HCT116 (cell line): ENCODE results near the gene MST1. TPM values are rescaled to one million over a fixed set of nuclear protein-coding genes. Genes with fewer than 3 reads are reported as not detected.

Experiments
- ATAC-seq: fragments of 200-7000 bp; cut with Tn5 transposase; 2 replicates; pipeline ENCODE4 v1.9.1; 2020; ENCODE audit warnings: mild to moderate bottlenecking, moderate library complexity
- BruUV-seq: library from RNA; stranded (reverse); fragments of 400-500 nt; replicated peaks from 2 replicates; lab custom pipeline; 2021; lab: Mats Ljungman, UMichigan
- CTCF ChIA-PET: fragments of 300-600 bp; sonication (Branson Sonifier 250); formaldehyde crosslinking; loops from one replicate; lab custom pipeline; 2021; ENCODE audit warnings: antibody characterized with exemption; lab: Charles Lee
- POLR2A ChIA-PET: fragments of 300-600, 350-600 bp; sonication (Branson Sonifier 250); formaldehyde crosslinking; loops from one replicate; lab custom pipeline; 2021; ENCODE audit warnings: antibody characterized with exemption; lab: Charles Lee
- RAD21 ChIA-PET, 2 experiments: fragments of 300-600 bp; sonication (Branson Sonifier 250); formaldehyde crosslinking; loops; one replicate each; lab custom pipeline; 2023; ENCODE audit warnings: low total read pairs in 2 of 2; ENCODE audit not compliant: uncharacterized antibody in 2 of 2, unreplicated experiment in 2 of 2, low non-redundant PET in 1 of 2; lab: Charles Lee
- DNase-seq: peaks from one replicate; pipeline ENCODE4 v3.0.0-alpha.2; 2010; ENCODE audit warnings: low read depth, low spot score
- H2AFZ ChIP-seq: fragments of 200-600 bp; shearing (Covaris generic), sonication (generic); 2 replicates; pipeline ENCODE4 v1.6.1; 2017; ENCODE audit warnings: low read depth, mixed run types, mixed read lengths, antibody characterized with exemption, low read length; ENCODE audit not compliant: poor library complexity, severe bottlenecking
- H3K27ac ChIP-seq: 2 replicates; pipeline ENCODE4 v1.5.1; 2012; ENCODE audit warnings: low read depth, low read length
- H3K27me3 ChIP-seq: fragments of 200-600 bp; sonication (generic); 2 replicates; pipeline ENCODE4 v1.6.1; 2016; ENCODE audit warnings: mixed run types, low read length, mixed read lengths; ENCODE audit not compliant: insufficient read depth
- H3K36me3 ChIP-seq, 2 experiments: fragments of 200-500 bp in 1 of 2; fragments of 200-600 bp in 1 of 2; sonication (Bioruptor generic) in 1 of 2; sonication (generic) in 1 of 2; 2 replicates each; pipeline versions ENCODE4 v1.5.1 to v1.6.1; 2014 to 2016; ENCODE audit warnings: low read length in 2 of 2, inconsistent platforms in 1 of 2, mixed read lengths in 1 of 2, mixed run types in 1 of 2; ENCODE audit not compliant: insufficient read depth in 2 of 2, control insufficient read depth in 1 of 2
- H3K4me1 ChIP-seq, 2 experiments: fragments of 200-600 bp in 1 of 2; sonication (generic) in 1 of 2; 2 replicates each; pipeline versions ENCODE4 v1.5.1 to v1.6.1; 2012 to 2017; ENCODE audit warnings: low read length in 2 of 2, inconsistent platforms in 1 of 2, mild to moderate bottlenecking in 1 of 2, mixed read lengths in 1 of 2, mixed run types in 1 of 2, moderate library complexity in 1 of 2; ENCODE audit not compliant: insufficient read depth in 2 of 2, control insufficient read depth in 1 of 2
- H3K4me2 ChIP-seq: fragments of 200-600 bp; sonication (generic); 2 replicates; pipeline ENCODE4 v1.6.1; 2017; ENCODE audit warnings: mixed run types, low read length, mixed read lengths
- H3K4me3 ChIP-seq, 2 experiments: fragments of 200-600 bp in 1 of 2; sonication (generic) in 1 of 2; replicated peaks in 1 of 2; 2 replicates each; pipeline ENCODE4 v1.5.1; 2011 to 2016; ENCODE audit warnings: low read length in 2 of 2, control low read depth in 1 of 2, low read depth in 1 of 2, mild to moderate bottlenecking in 1 of 2, mixed read lengths in 1 of 2, mixed run types in 1 of 2
- H3K79me2 ChIP-seq: fragments of 200-600 bp; sonication (generic); 2 replicates; pipeline ENCODE4 v1.6.1; 2017; ENCODE audit warnings: mild to moderate bottlenecking, mixed run types, low read length, moderate library complexity, mixed read lengths; ENCODE audit not compliant: insufficient read depth
- H3K9ac ChIP-seq: fragments of 200-600 bp; sonication (generic); 2 replicates; pipeline ENCODE4 v1.6.1; 2016; ENCODE audit warnings: low read length, mixed read lengths
- H3K9me2 ChIP-seq: fragments of 200-600 bp; sonication (generic), shearing (Covaris generic); 2 replicates; pipeline ENCODE4 v1.6.1; 2017; ENCODE audit warnings: mixed run types, mild to moderate bottlenecking, moderate library complexity; ENCODE audit not compliant: insufficient read depth
- H3K9me3 ChIP-seq, 2 experiments: fragments of 200-500 bp in 1 of 2; fragments of 200-600 bp in 1 of 2; sonication (Bioruptor generic) in 1 of 2; sonication (generic) in 1 of 2; 2 replicates each; pipeline ENCODE4 v1.6.1; 2014 to 2017; ENCODE audit warnings: low read length in 2 of 2, mixed read lengths in 2 of 2, inconsistent platforms in 1 of 2, low read depth in 1 of 2, mild to moderate bottlenecking in 1 of 2, mixed run types in 1 of 2, moderate library complexity in 1 of 2; ENCODE audit not compliant: control insufficient read depth in 1 of 2, insufficient read depth in 1 of 2
- H4K20me1 ChIP-seq: fragments of 200-600 bp; sonication (generic), shearing (Covaris generic); 2 replicates; pipeline ENCODE4 v1.6.1; 2017; ENCODE audit warnings: mixed run types, mild to moderate bottlenecking, moderate library complexity; ENCODE audit not compliant: insufficient read depth
- CBX3 ChIP-seq: IDR thresholded peaks from 2 replicates; pipeline ENCODE4 v1.6.1; 2012; ENCODE audit warnings: low read depth
- EGR1 ChIP-seq: IDR thresholded peaks from 2 replicates; pipeline ENCODE4 v1.6.1; 2012; ENCODE audit warnings: low read depth
- ELF1 ChIP-seq: IDR thresholded peaks from 2 replicates; pipeline ENCODE4 v1.6.1; 2012; ENCODE audit warnings: low read depth, borderline replicate concordance
- EZH2 ChIP-seq: fragments of 200-600 bp; sonication (generic); IDR thresholded peaks from 2 replicates; pipeline ENCODE4 v1.6.1; 2017; ENCODE audit warnings: antibody characterized with exemption, mixed run types
- FOSL1 ChIP-seq: IDR thresholded peaks from 2 replicates; pipeline ENCODE4 v1.6.1; 2012; ENCODE audit warnings: low read depth
- JUND ChIP-seq: IDR thresholded peaks from 2 replicates; pipeline ENCODE4 v1.6.1; 2012
- MAX ChIP-seq: IDR thresholded peaks from 2 replicates; pipeline ENCODE4 v1.6.1; 2012
- POLR2AphosphoS5 ChIP-seq: IDR thresholded peaks from 2 replicates; pipeline ENCODE4 v1.6.1; 2011; ENCODE audit warnings: mild to moderate bottlenecking, low read depth, low read length, moderate library complexity
- SIN3A ChIP-seq: IDR thresholded peaks from 2 replicates; pipeline ENCODE4 v1.6.1; 2012; ENCODE audit warnings: low read depth
- SRF ChIP-seq: IDR thresholded peaks from 2 replicates; pipeline ENCODE4 v1.6.1; 2012; ENCODE audit warnings: low read depth
- YY1 ChIP-seq: IDR thresholded peaks from 2 replicates; pipeline ENCODE4 v1.6.1; 2011; ENCODE audit warnings: low read length, low read depth, moderate library complexity, mild to moderate bottlenecking; ENCODE audit not compliant: insufficient replicate concordance; ENCODE audit errors: extremely low read depth
- ZNF274 ChIP-seq: fragments of 200-500 bp; sonication (Bioruptor generic); IDR thresholded peaks from 2 replicates; pipeline ENCODE4 v1.6.1; 2014; ENCODE audit warnings: mild to moderate bottlenecking, low read depth, low read length, inconsistent platforms
- intact Hi-C: fragments of 100-400 bp; cut with micrococcal nuclease; formaldehyde crosslinking; loops from 2 replicates; pipeline ENCODE4 v1.10.0; 2022
- total RNA-seq: library from RNA; stranded (reverse); gene quantifications from one replicate; pipeline ENCODE4 v1.2.1, GENCODE V29; 2021; ENCODE audit not compliant: unreplicated experiment
- TF ChIP-seq, protein P1 (sequence below): IDR thresholded peaks from 2 replicates; pipeline ENCODE4 v1.6.1; 2012; ENCODE audit warnings: low read depth

MST1 gene
- total RNA-seq, 1 experiment from 2014 or later, result 15.4 TPM

DNA sequence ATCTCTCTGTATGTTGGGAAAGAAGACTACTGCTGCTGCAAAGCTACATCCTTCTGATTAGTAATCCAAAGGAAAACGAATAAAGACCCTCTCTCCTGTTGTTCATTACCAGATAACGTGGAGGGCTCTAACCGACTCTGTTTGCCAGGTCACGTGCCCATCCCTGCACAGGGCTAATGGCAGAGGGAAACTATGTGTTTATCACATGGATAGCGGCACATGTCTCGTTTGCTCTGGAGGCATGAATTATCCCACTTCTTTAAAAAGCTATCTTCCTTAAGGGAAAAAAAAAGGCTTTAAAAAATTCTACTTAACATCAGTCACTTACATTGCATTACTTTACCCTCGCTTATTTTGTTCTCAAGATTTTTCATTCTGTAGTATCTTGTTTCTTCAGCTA lies 48.0 kb downstream of the MST1 start:
- no peaks in the 10 kb centered on the region for H3K9me2 ChIP-seq
- no TSS peak for BruUV-seq
- CTCF ChIA-PET, result no interaction called here
- RAD21 ChIA-PET, result no interaction called here
- DNase-seq (no peak), ATAC-seq (no peak)
- no peaks in the 10 kb centered on the region for H3K9me3 ChIP-seq
- intact Hi-C loops, result no loop called here
- no peak overlapping the region for H3K4me2 ChIP-seq
- TF ChIP-seq FOSL1 (no peak), ELF1 (no peak), SRF (no peak), ZNF274 (no peak), CBX3 (no peak), EGR1 (no peak), EZH2 (no peak), JUND (no peak), SIN3A (no peak)
- H3K4me1 ChIP-seq, result peaks cover 12 to 32% of the 10 kb centered on the region in 2 experiments
- H3K27ac ChIP-seq, result no peak overlapping the region
- H3K79me2 ChIP-seq, result no peaks in the 10 kb centered on the region
- no peaks in the 10 kb centered on the region for H3K27me3 ChIP-seq
- H3K4me3 ChIP-seq, result no peak overlapping the region
- H4K20me1 ChIP-seq, result no peaks in the 10 kb centered on the region
- H3K9ac ChIP-seq, result no peak overlapping the region
- no peak overlapping the region for H2AFZ ChIP-seq
- POLR2A ChIA-PET, result no interaction called here
- H3K36me3 ChIP-seq, result no peaks in the 10 kb centered on the region

GRCh38 chr3:49639551-49639950 lies 49.7 kb downstream of the MST1 start:
- H3K9me3 ChIP-seq, result no peaks in the 10 kb centered on the region
- no TSS peak for BruUV-seq
- H3K4me2 ChIP-seq, result no peak overlapping the region
- CTCF ChIA-PET, result no interaction called here
- no peak for DNase-seq
- RAD21 ChIA-PET, result no interaction called here
- H3K9me2 ChIP-seq, result no peaks in the 10 kb centered on the region
- H3K27me3 ChIP-seq, result no peaks in the 10 kb centered on the region
- ATAC-seq, result no peak
- intact Hi-C loops, result no loop called here
- TF ChIP-seq EGR1 (no peak), MAX (no peak), YY1 (no peak), ZNF274 (no peak), CBX3 (no peak), POLR2AphosphoS5 (no peak), FOSL1 (no peak)
- TF ChIP-seq, protein P1, sequence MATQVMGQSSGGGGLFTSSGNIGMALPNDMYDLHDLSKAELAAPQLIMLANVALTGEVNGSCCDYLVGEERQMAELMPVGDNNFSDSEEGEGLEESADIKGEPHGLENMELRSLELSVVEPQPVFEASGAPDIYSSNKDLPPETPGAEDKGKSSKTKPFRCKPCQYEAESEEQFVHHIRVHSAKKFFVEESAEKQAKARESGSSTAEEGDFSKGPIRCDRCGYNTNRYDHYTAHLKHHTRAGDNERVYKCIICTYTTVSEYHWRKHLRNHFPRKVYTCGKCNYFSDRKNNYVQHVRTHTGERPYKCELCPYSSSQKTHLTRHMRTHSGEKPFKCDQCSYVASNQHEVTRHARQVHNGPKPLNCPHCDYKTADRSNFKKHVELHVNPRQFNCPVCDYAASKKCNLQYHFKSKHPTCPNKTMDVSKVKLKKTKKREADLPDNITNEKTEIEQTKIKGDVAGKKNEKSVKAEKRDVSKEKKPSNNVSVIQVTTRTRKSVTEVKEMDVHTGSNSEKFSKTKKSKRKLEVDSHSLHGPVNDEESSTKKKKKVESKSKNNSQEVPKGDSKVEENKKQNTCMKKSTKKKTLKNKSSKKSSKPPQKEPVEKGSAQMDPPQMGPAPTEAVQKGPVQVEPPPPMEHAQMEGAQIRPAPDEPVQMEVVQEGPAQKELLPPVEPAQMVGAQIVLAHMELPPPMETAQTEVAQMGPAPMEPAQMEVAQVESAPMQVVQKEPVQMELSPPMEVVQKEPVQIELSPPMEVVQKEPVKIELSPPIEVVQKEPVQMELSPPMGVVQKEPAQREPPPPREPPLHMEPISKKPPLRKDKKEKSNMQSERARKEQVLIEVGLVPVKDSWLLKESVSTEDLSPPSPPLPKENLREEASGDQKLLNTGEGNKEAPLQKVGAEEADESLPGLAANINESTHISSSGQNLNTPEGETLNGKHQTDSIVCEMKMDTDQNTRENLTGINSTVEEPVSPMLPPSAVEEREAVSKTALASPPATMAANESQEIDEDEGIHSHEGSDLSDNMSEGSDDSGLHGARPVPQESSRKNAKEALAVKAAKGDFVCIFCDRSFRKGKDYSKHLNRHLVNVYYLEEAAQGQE, result no peak
- TF ChIP-seq, all 23 proteins: peak for 0
- Histone ChIP-seq H3K36me3 (no peaks in the 10 kb centered on the region), H3K4me1 (peaks cover 12 to 35% of the 10 kb centered on the region in 2 experiments), H3K79me2 (no peaks in the 10 kb centered on the region), H3K4me3 (no peak overlapping the region), H2AFZ (no peak overlapping the region), H3K9ac (no peak overlapping the region), H4K20me1 (no peaks in the 10 kb centered on the region), H3K27ac (no peak overlapping the region)
- POLR2A ChIA-PET, result no interaction called here
